IMR-90 (cell line): Measurements from ENCODE around the gene SIM2. TPM values are rescaled to one million over a fixed set of nuclear protein-coding genes. Genes with fewer than 3 reads are reported as not detected.

ENCODE experiments used
- ATAC-seq: fragments of 200-7000 bp; cut with Tn5 transposase; 2 replicates; pipeline ENCODE4 v1.9.1; 2020; ENCODE audit warnings: low read depth, mild to moderate bottlenecking, moderate library complexity
- BruUV-seq: library from RNA; stranded (reverse); fragments of 400-500 nt; replicated peaks from 2 replicates; lab custom pipeline; 2021; lab: Mats Ljungman, UMichigan
- CTCF ChIA-PET: fragments of 300-600 bp; formaldehyde crosslinking; extraction: SDS; loops from one replicate; lab custom pipeline; 2021; ENCODE audit warnings: antibody characterized with exemption; lab: Yijun Ruan, JAX
- POLR2A ChIA-PET: fragments of 300-600 bp; sonication (Branson Sonifier 250); formaldehyde crosslinking; loops from one replicate; lab custom pipeline; 2022; ENCODE audit warnings: antibody characterized with exemption; ENCODE audit not compliant: unreplicated experiment; lab: Charles Lee
- DNase-seq: peaks from one replicate; pipeline ENCODE4 v3.0.0; 2013
- H2AFZ ChIP-seq: replicated peaks from 2 replicates; pipeline ENCODE3; 2013; ENCODE audit warnings: low read length, mild to moderate bottlenecking; ENCODE audit not compliant: poor library complexity
- H2AK5ac ChIP-seq: 2 replicates; pipeline ENCODE4 v1.6.1; 2013; ENCODE audit warnings: low read depth, low read length, inconsistent platforms
- H2AK9ac ChIP-seq: replicated peaks from 2 replicates; pipeline ENCODE3; 2013; ENCODE audit warnings: mild to moderate bottlenecking, low read depth, low read length, moderate library complexity; ENCODE audit not compliant: poor library complexity
- H2BK120ac ChIP-seq: 2 replicates; pipeline ENCODE4 v1.6.1; 2013; ENCODE audit warnings: low read depth, low read length, inconsistent platforms
- H2BK15ac ChIP-seq: 3 replicates; pipeline ENCODE4 v1.6.1; 2013; ENCODE audit warnings: low read depth, low read length, inconsistent platforms
- H2BK20ac ChIP-seq: 2 replicates; pipeline ENCODE4 v1.6.1; 2013; ENCODE audit warnings: low read depth, mild to moderate bottlenecking, inconsistent platforms, low read length, moderate library complexity
- H2BK5ac ChIP-seq: 2 replicates; pipeline ENCODE4 v1.6.1; 2013; ENCODE audit warnings: mild to moderate bottlenecking, low read depth, low read length, inconsistent platforms; ENCODE audit not compliant: poor library complexity, severe bottlenecking
- H3K14ac ChIP-seq: replicated peaks from 2 replicates; pipeline ENCODE4 v1.6.1; 2013; ENCODE audit warnings: low read depth, low read length, inconsistent platforms
- H3K18ac ChIP-seq: 2 replicates; pipeline ENCODE4 v1.6.1; 2013; ENCODE audit warnings: low read depth, low read length, control low read depth
- H3K23ac ChIP-seq: 2 replicates; pipeline ENCODE4 v1.6.1; 2013; ENCODE audit warnings: low read depth, low read length, inconsistent platforms
- H3K27ac ChIP-seq: 2 replicates; pipeline ENCODE4 v1.5.1; 2013; ENCODE audit warnings: mild to moderate bottlenecking, control low read depth, low read length; ENCODE audit not compliant: insufficient read depth
- H3K27me3 ChIP-seq: 2 replicates; pipeline ENCODE4 v1.6.1; 2013; ENCODE audit warnings: low read length; ENCODE audit not compliant: control insufficient read depth, insufficient read depth
- H3K36me3 ChIP-seq: 2 replicates; pipeline ENCODE4 v1.6.1; 2013; ENCODE audit warnings: low read length, mixed read lengths; ENCODE audit not compliant: control insufficient read depth, insufficient read depth
- H3K4ac ChIP-seq: 2 replicates; pipeline ENCODE4 v1.6.1; 2013; ENCODE audit warnings: low read depth, low read length, inconsistent platforms
- H3K4me1 ChIP-seq: 2 replicates; pipeline ENCODE4 v1.6.1; 2013; ENCODE audit warnings: low read length, mixed read lengths; ENCODE audit not compliant: control insufficient read depth, insufficient read depth
- H3K4me2 ChIP-seq: 2 replicates; pipeline ENCODE4 v1.6.1; 2013; ENCODE audit warnings: low read depth, mild to moderate bottlenecking, control low read depth, low read length, moderate library complexity
- H3K4me3 ChIP-seq: 2 replicates; pipeline ENCODE4 v1.5.1; 2013; ENCODE audit warnings: low read depth, mild to moderate bottlenecking, control low read depth, low read length, moderate library complexity; ENCODE audit not compliant: insufficient read depth
- H3K56ac ChIP-seq: 2 replicates; pipeline ENCODE4 v1.6.1; 2013; ENCODE audit warnings: low read length, inconsistent platforms; ENCODE audit not compliant: insufficient read depth; ENCODE audit errors: extremely low read depth
- H3K79me1 ChIP-seq, 2 experiments: 2 replicates each; pipeline ENCODE4 v1.6.1; 2013; ENCODE audit warnings: low read length in 2 of 2, inconsistent platforms in 1 of 2, low read depth in 1 of 2
- H3K9ac ChIP-seq: 2 replicates; pipeline ENCODE4 v1.6.1; 2013; ENCODE audit warnings: low read depth, low read length, control low read depth
- H3K9me1 ChIP-seq: 2 replicates; pipeline ENCODE4 v1.6.1; 2013; ENCODE audit warnings: low read length, inconsistent platforms; ENCODE audit not compliant: insufficient read depth
- H3K9me3 ChIP-seq: 2 replicates; pipeline ENCODE4 v1.6.1; 2013; ENCODE audit warnings: low read length; ENCODE audit not compliant: control insufficient read depth, insufficient read depth
- H4K20me1 ChIP-seq: 2 replicates; pipeline ENCODE4 v1.6.1; 2013; ENCODE audit warnings: low read length, inconsistent platforms; ENCODE audit not compliant: insufficient read depth
- H4K5ac ChIP-seq: 2 replicates; pipeline ENCODE4 v1.6.1; 2013; ENCODE audit warnings: mild to moderate bottlenecking, low read depth, low read length, control low read depth
- H4K8ac ChIP-seq, 2 experiments: 2 replicates each; pipeline ENCODE4 v1.6.1; 2013; ENCODE audit warnings: low read depth in 2 of 2, low read length in 2 of 2, control low read depth in 1 of 2, inconsistent platforms in 1 of 2
- H4K91ac ChIP-seq: 2 replicates; pipeline ENCODE4 v1.6.1; 2013; ENCODE audit warnings: low read depth, low read length, inconsistent platforms; ENCODE audit not compliant: insufficient read depth
- MAZ ChIP-seq: IDR thresholded peaks from 2 replicates; pipeline ENCODE4 v1.6.1; 2012; ENCODE audit warnings: low read depth, mild to moderate bottlenecking, low read length, improper control_type of control experiment, moderate library complexity, borderline replicate concordance
- USF2 ChIP-seq: fragments of 150-350 bp; IDR thresholded peaks from 2 replicates; pipeline ENCODE4 v1.6.1; 2017; ENCODE audit warnings: mild to moderate bottlenecking, antibody characterized with exemption, low read length, low read depth
- WGBS, 2 experiments: methylation state at CpG; one replicate each; pipeline versions ENCODE4 v1.1.5 to v1.1.7; 2013; ENCODE audit warnings: missing lambda C conversion rate in 2 of 2; ENCODE audit not compliant: insufficient read length in 1 of 2; ENCODE audit errors: extremely low coverage in 2 of 2; 5-methylcytosine and 5-hydroxymethylcytosine counted together
- dilution Hi-C: fragments of 300-500 bp; cut with HindIII; formaldehyde crosslinking; loops from one replicate; pipeline ENCODE4 v1.14.3; 2018; ENCODE audit warnings: low sequenced_read_pairs; ENCODE audit not compliant: unreplicated experiment
- in situ Hi-C: fragments of 300-500 bp; cut with MboI; formaldehyde crosslinking; loops from 3 replicates; pipeline ENCODE4 v1.14.3; 2019; ENCODE audit warnings: low sequenced_read_pairs, inconsistent platforms, mixed read lengths
- intact Hi-C: fragments of 100-400 bp; cut with micrococcal nuclease; formaldehyde crosslinking; loops from 2 replicates; pipeline ENCODE4 v1.10.0; 2022
- polyA plus RNA-seq, 3 experiments: library from polyadenylated mRNA; depleted of rRNA; stranded (reverse); fragments of >200 nt; gene quantifications; 2 replicates each; pipeline ENCODE4 v1.2.3, GENCODE V29; 2012; ENCODE audit warnings: low replicate concordance in 1 of 3
- total RNA-seq: library from RNA; depleted of rRNA; stranded (reverse); fragments of >200 nt; gene quantifications from 2 replicates; pipeline ENCODE4 v1.2.3, GENCODE V29; 2012

Gene SIM2
- total and polyA plus RNA-seq, 2 of the 4 experiments (the other 2 are of a cell fraction) = 2.2 to 7.5 TPM

DNA sequence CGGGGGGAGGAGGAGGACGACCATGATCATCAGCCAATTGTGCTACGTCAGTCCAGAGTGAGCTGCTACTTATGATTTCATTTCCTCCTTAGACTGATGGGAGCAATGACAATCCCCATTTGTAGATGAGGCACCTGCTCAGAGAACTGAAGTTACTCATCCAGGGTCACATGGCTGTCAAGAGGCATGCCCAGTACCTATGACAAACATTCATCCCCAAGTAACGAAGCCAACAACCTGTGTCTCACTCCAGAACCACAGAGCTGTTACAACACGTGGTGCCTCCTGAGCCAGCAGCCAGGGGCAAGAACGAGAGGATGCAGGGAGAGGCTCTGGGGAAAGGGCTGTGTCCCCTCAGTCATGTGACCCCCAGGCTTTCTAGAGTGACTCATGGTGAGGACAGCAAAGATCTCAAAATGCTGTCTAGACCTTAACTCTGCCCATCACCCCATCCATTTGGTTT lies 93.6 kb downstream of the SIM2 start:
- Histone ChIP-seq H2AK5ac (peak overlapping the region; percentile 20), H2BK20ac (no peak overlapping the region), H3K18ac (no peak overlapping the region), H3K9ac (no peak overlapping the region), H2BK5ac (no peak overlapping the region), H3K4ac (no peak overlapping the region), H3K4me1 (peaks cover 1% of the 10 kb centered on the region; the same call in 1 of the 2 replicates), H3K9me3 (peaks cover 2% of the 10 kb centered on the region; the same call in 1 of the 2 replicates), H4K8ac (no peak overlapping the region), H3K79me1 (no peaks in the 10 kb centered on the region; a peak in 1 of 4 replicates), H3K56ac (no peak overlapping the region), H3K9me1 (no peaks in the 10 kb centered on the region), H3K14ac (no peak overlapping the region), H4K5ac (no peak overlapping the region), H3K23ac (no peak overlapping the region), H3K27ac (no peak overlapping the region), H2BK15ac (no peak overlapping the region), H3K4me2 (no peak overlapping the region), H3K36me3 (no peaks in the 10 kb centered on the region), H4K91ac (no peak overlapping the region), H2AFZ (no peak overlapping the region), H2AK9ac (no peak overlapping the region), H3K4me3 (no peak overlapping the region), H3K27me3 (no peaks in the 10 kb centered on the region), H4K20me1 (no peaks in the 10 kb centered on the region), H2BK120ac (no peak overlapping the region)
- dilution Hi-C loops (no loop called here), intact Hi-C loops (no loop called here), in situ Hi-C loops (no loop called here)
- no TSS peak for BruUV-seq
- no peak for ATAC-seq
- peak; percentile 37; the same call in 1 of the 2 replicates for TF ChIP-seq USF2
- no peak for TF ChIP-seq MAZ
- ChIA-PET CTCF (no interaction called here), POLR2A (no interaction called here)
- WGBS, 2 experiments = no CpG with 5 or more reads among the region's 6 CpGs
- peak; percentile 54 for DNase-seq
